ENCODE measurements around the gene CAPN1. TPM values are rescaled to one million over a fixed set of nuclear protein-coding genes. Genes with fewer than 3 reads are reported as not detected.

CAPN1 gene
- total RNA-seq, 3 donors from 2014 or later = 65.5 to 86.2 (median 81.9) TPM

GRCh38 chr11:65150509-65151299, 31.0 kb upstream of the CAPN1 start:
- H3K9me3 Mint-ChIP-seq = no peaks in the 10 kb centered on the region
- no peaks in the 10 kb centered on the region for H3K36me3 Mint-ChIP-seq (ENCODE audit: insufficient read depth)
- no peaks in the 10 kb centered on the region for H3K4me1 Mint-ChIP-seq (ENCODE audit: low read depth)
- DNase-seq (no peak), ATAC-seq (peak; percentile 59 to 73)
- no peak overlapping the region for H3K4me3 Mint-ChIP-seq
- H3K27me3 Mint-ChIP-seq (ENCODE audit: low read depth) = peaks cover 1% of the 10 kb centered on the region

- no peaks in the 10 kb centered on the region for H3K9me3 Mint-ChIP-seq
- peaks cover 1% of the 10 kb centered on the region for H3K27me3 Mint-ChIP-seq (ENCODE audit: low read depth)
- no peaks in the 10 kb centered on the region for H3K36me3 Mint-ChIP-seq (ENCODE audit: insufficient read depth)
- H3K4me3 Mint-ChIP-seq = no peak overlapping the region
- no peak for ATAC-seq
- no peaks in the 10 kb centered on the region for H3K4me1 Mint-ChIP-seq (ENCODE audit: low read depth)
- no peak for DNase-seq
Measured at GRCh38 chr11:65151331-65151899, 30.3 kb upstream of the CAPN1 start.

- no peak for ATAC-seq
- Mint-ChIP-seq H3K27me3 (ENCODE audit: low read depth) (peaks cover 1% of the 10 kb centered on the region), H3K36me3 (ENCODE audit: insufficient read depth) (no peaks in the 10 kb centered on the region), H3K9me3 (no peaks in the 10 kb centered on the region), H3K4me1 (ENCODE audit: low read depth) (no peaks in the 10 kb centered on the region), H3K4me3 (no peak overlapping the region)
- DNase-seq = no peak
Measured at GRCh38 chr11:65152122-65152521, 29.6 kb upstream of the CAPN1 start.

DNA sequence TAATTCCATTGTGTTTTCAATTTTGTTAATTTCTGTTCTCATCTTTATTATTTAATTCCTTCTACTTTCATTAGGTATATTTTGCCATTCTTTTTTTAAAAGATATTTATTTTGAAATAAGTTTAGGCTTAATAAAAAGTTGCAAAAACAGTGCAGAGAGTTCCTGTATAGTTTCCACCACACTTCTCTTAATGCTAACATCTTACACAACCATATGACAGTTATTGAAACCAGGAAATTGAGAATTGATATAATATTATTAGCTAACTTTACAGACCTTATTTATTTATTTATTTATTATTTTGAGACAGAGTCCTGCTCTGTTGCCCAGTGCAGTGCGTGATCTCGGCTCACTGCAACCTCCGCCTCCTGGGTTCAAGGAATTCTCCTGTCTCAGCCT, 25.5 kb upstream of the CAPN1 start:
- DNase-seq = no peak
- no peaks in the 10 kb centered on the region for H3K4me1 Mint-ChIP-seq (ENCODE audit: low read depth)
- H3K4me3 Mint-ChIP-seq = no peak overlapping the region
- no peak for ATAC-seq
- H3K9me3 Mint-ChIP-seq = no peaks in the 10 kb centered on the region
- peaks cover 4% of the 10 kb centered on the region for H3K27me3 Mint-ChIP-seq (ENCODE audit: low read depth)
- H3K36me3 Mint-ChIP-seq (ENCODE audit: insufficient read depth) = no peaks in the 10 kb centered on the region

DNA sequence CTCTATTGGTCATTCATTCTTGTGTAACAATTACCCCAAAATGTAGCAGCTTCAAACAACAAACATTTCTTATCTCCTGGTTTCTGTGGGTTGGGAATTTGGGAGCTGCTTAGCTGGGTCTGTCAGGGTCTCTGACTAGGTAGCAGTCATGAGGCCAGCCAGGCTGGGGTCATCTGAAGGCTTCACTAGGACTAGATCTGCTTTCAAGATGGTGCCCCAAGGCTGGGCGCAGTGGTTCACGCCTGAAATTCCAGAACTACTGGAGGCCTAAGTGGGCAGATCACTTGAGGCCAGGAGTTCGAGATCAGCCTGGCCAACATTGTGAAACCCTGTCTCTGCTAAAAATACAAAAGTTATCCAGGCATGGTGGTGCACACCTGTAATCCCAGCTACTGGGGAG, 24.8 kb upstream of the CAPN1 start:
- H3K9me3 Mint-ChIP-seq = no peaks in the 10 kb centered on the region
- H3K27me3 Mint-ChIP-seq (ENCODE audit: low read depth) = peaks cover 4% of the 10 kb centered on the region
- ATAC-seq (no peak), DNase-seq (no peak)
- no peaks in the 10 kb centered on the region for H3K36me3 Mint-ChIP-seq (ENCODE audit: insufficient read depth)
- no peak overlapping the region for H3K4me3 Mint-ChIP-seq
- H3K4me1 Mint-ChIP-seq (ENCODE audit: low read depth) = no peaks in the 10 kb centered on the region

GRCh38 chr11:65157336-65157735, 24.4 kb upstream of the CAPN1 start:
- H3K9me3 Mint-ChIP-seq = no peaks in the 10 kb centered on the region
- no peak overlapping the region for H3K4me3 Mint-ChIP-seq
- H3K4me1 Mint-ChIP-seq (ENCODE audit: low read depth) = no peaks in the 10 kb centered on the region
- DNase-seq = no peak
- H3K36me3 Mint-ChIP-seq (ENCODE audit: insufficient read depth) = no peaks in the 10 kb centered on the region
- ATAC-seq = no peak
- H3K27me3 Mint-ChIP-seq (ENCODE audit: low read depth) = peaks cover 4% of the 10 kb centered on the region

GRCh38 chr11:65159012-65159411, 22.7 kb upstream of the CAPN1 start:
- Mint-ChIP-seq H3K36me3 (ENCODE audit: insufficient read depth) (no peaks in the 10 kb centered on the region), H3K4me3 (no peak overlapping the region), H3K27me3 (ENCODE audit: low read depth) (peaks cover 4% of the 10 kb centered on the region), H3K4me1 (ENCODE audit: low read depth) (no peaks in the 10 kb centered on the region), H3K9me3 (no peaks in the 10 kb centered on the region)
- DNase-seq = no peak
- ATAC-seq = no peak

DNA sequence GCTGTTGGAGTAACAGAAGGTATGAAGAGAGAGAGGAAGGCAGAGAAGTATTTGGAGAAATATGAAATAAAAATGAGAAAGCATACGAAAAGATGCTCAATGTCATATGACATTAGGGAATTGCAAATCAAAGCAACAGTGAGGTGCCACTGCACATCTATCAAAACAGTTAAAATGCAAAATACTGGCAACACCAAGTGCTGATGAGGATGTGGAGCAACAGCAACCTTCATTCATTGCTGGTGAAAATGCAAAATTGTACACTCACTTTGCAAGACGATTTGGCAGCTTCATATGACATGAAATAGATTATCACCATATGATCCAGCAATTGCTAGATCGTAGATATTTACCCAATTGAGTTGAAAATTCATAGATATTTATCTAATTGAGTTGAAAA, 21.1 kb upstream of the CAPN1 start:
- Mint-ChIP-seq H3K4me3 (no peak overlapping the region), H3K27me3 (ENCODE audit: low read depth) (peaks cover 4% of the 10 kb centered on the region), H3K36me3 (ENCODE audit: insufficient read depth) (no peaks in the 10 kb centered on the region), H3K4me1 (ENCODE audit: low read depth) (no peaks in the 10 kb centered on the region), H3K9me3 (no peaks in the 10 kb centered on the region)
- ATAC-seq = no peak
- no peak for DNase-seq

GRCh38 chr11:65163684-65164083, 18.0 kb upstream of the CAPN1 start:
- peaks cover 4% of the 10 kb centered on the region for H3K27me3 Mint-ChIP-seq (ENCODE audit: low read depth)
- H3K9me3 Mint-ChIP-seq = no peaks in the 10 kb centered on the region
- H3K36me3 Mint-ChIP-seq (ENCODE audit: insufficient read depth) = no peaks in the 10 kb centered on the region
- H3K4me3 Mint-ChIP-seq = no peak overlapping the region
- ATAC-seq = no peak
- no peak for DNase-seq
- H3K4me1 Mint-ChIP-seq (ENCODE audit: low read depth) = no peaks in the 10 kb centered on the region

GRCh38 chr11:65165410-65166317, 16.1 kb upstream of the CAPN1 start:
- H3K27me3 Mint-ChIP-seq (ENCODE audit: low read depth) = no peaks in the 10 kb centered on the region
- H3K36me3 Mint-ChIP-seq (ENCODE audit: insufficient read depth) = no peaks in the 10 kb centered on the region
- DNase-seq = no peak
- H3K9me3 Mint-ChIP-seq = no peaks in the 10 kb centered on the region
- ATAC-seq = no peak
- peaks cover 6% of the 10 kb centered on the region for H3K4me1 Mint-ChIP-seq (ENCODE audit: low read depth)
- H3K4me3 Mint-ChIP-seq = no peak overlapping the region

GRCh38 chr11:65166893-65167292, 14.8 kb upstream of the CAPN1 start:
- peaks cover 6% of the 10 kb centered on the region for H3K4me1 Mint-ChIP-seq (ENCODE audit: low read depth)
- no peak overlapping the region for H3K4me3 Mint-ChIP-seq
- ATAC-seq = no peak
- DNase-seq = no peak
- no peaks in the 10 kb centered on the region for H3K27me3 Mint-ChIP-seq (ENCODE audit: low read depth)
- no peaks in the 10 kb centered on the region for H3K36me3 Mint-ChIP-seq (ENCODE audit: insufficient read depth)
- H3K9me3 Mint-ChIP-seq = no peaks in the 10 kb centered on the region

GRCh38 chr11:65167656-65168055, 14.1 kb upstream of the CAPN1 start:
- Mint-ChIP-seq H3K4me1 (ENCODE audit: low read depth) (peaks cover 6% of the 10 kb centered on the region), H3K27me3 (ENCODE audit: low read depth) (no peaks in the 10 kb centered on the region), H3K9me3 (no peaks in the 10 kb centered on the region), H3K36me3 (ENCODE audit: insufficient read depth) (no peaks in the 10 kb centered on the region), H3K4me3 (no peak overlapping the region)
- ATAC-seq (no peak), DNase-seq (no peak)

GRCh38 chr11:65169164-65169641, 12.5 kb upstream of the CAPN1 start:
- Mint-ChIP-seq H3K4me1 (ENCODE audit: low read depth) (peaks cover 6% of the 10 kb centered on the region), H3K36me3 (ENCODE audit: insufficient read depth) (no peaks in the 10 kb centered on the region), H3K4me3 (no peak overlapping the region), H3K27me3 (ENCODE audit: low read depth) (no peaks in the 10 kb centered on the region), H3K9me3 (no peaks in the 10 kb centered on the region)
- ATAC-seq (peak in 1 of 2 donors; percentile 32), DNase-seq (no peak)

GRCh38 chr11:65170058-65170534, 11.6 kb upstream of the CAPN1 start, which contains the start of gene SPDYC:
Gene SPDYC, plus strand, starts transcription at chr11:65170233. Its CDS starts 1,125 bp downstream, at chr11:65171358.
- H3K4me1 Mint-ChIP-seq (ENCODE audit: low read depth) = peaks cover 6% of the 10 kb centered on the region
- H3K27me3 Mint-ChIP-seq (ENCODE audit: low read depth) = no peaks in the 10 kb centered on the region
- H3K36me3 Mint-ChIP-seq (ENCODE audit: insufficient read depth) = no peaks in the 10 kb centered on the region
- ATAC-seq (no peak), DNase-seq (no peak)
- no peaks in the 10 kb centered on the region for H3K9me3 Mint-ChIP-seq
- no peak within 1 kb of the TSS for H3K4me3 Mint-ChIP-seq
